ENCODE measurements around the gene KRT36.

DNA sequence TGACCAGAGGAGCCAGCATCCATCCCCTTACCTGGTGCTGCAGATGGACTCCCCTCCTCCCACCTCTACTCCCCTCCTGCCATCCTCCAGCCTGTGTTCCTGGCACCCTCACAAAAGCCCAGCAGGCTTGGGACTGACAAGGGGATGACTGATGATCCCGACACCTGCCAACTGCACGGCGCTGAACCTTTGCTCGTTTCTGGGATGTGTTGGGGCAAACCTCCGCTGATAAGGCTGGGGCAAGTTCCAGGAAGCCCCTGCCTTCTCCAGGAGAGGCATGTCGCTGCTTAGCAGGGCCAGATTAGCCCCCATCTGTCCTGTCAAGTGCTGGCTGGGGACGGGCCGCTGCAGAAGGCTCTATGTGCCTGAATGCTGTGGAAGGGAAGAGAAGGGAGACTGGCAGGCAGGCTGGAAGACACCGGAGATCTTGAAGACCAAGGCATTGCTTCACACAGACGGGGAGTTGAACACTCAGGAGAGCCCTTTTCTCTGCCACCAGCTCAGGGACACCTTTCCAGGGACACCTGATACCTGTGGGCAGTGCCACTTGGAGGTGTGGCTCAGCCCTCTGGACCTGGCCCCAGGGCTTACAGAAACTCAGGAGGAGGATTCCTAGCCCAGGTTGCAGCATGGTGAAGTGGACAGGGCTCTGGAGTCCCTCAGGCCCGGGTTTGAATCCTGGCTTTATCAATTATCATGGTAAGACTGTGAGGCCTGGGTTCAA lies 30.0 kb upstream of the KRT36 start:
- TF ChIP-seq, protein P1, sequence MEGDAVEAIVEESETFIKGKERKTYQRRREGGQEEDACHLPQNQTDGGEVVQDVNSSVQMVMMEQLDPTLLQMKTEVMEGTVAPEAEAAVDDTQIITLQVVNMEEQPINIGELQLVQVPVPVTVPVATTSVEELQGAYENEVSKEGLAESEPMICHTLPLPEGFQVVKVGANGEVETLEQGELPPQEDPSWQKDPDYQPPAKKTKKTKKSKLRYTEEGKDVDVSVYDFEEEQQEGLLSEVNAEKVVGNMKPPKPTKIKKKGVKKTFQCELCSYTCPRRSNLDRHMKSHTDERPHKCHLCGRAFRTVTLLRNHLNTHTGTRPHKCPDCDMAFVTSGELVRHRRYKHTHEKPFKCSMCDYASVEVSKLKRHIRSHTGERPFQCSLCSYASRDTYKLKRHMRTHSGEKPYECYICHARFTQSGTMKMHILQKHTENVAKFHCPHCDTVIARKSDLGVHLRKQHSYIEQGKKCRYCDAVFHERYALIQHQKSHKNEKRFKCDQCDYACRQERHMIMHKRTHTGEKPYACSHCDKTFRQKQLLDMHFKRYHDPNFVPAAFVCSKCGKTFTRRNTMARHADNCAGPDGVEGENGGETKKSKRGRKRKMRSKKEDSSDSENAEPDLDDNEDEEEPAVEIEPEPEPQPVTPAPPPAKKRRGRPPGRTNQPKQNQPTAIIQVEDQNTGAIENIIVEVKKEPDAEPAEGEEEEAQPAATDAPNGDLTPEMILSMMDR (IDR thresholded peaks at IDR 0.05; ENCODE audit: low read length): no peak
- no peak for TF ChIP-seq EZH2 (IDR thresholded peaks at IDR 0.05; ENCODE audit: borderline replicate concordance, low read length)

All from OCI-LY1 (cell line).